Thoracic aorta (tissue), 2 donors: ENCODE measurements around the gene ADAMTS2. TPM values are rescaled to one million over a fixed set of nuclear protein-coding genes. Genes with fewer than 3 reads are reported as not detected.

ENCODE experiments used
- ATAC-seq: fragments of 150-250 bp; one replicate; pipeline ENCODE4 v1.8.0; 2017; ENCODE audit warnings: low read depth; ENCODE audit not compliant: insufficient number of reproducible peaks, low FRiP score
- DNase-seq: peaks from one replicate; pipeline ENCODE4 v3.0.0-alpha.2; 2020; ENCODE audit warnings: low spot score
- H3K27ac ChIP-seq, 2 donors: fragments of 200-600 bp; sonication (generic); 1 replicate in 1 of 2; 2 replicates in 1 of 2; pipeline ENCODE4 v1.5.1; 2016; ENCODE audit warnings: mild to moderate bottlenecking in 2 of 2, moderate library complexity in 2 of 2
- H3K27me3 ChIP-seq: fragments of 200-600 bp; sonication (generic); replicated peaks from 2 replicates; pipeline ENCODE4 v1.6.0; 2016; ENCODE audit warnings: mild to moderate bottlenecking; ENCODE audit not compliant: insufficient read depth
- H3K36me3 ChIP-seq: fragments of 200-600 bp; sonication (generic); one replicate; pipeline ENCODE4 v1.5.1; 2016
- H3K4me1 ChIP-seq, 2 donors: fragments of 200-600 bp; sonication (generic); 1 replicate in 1 of 2; 2 replicates in 1 of 2; pipeline versions ENCODE4 v1.5.1 to v1.6.0; 2016; ENCODE audit warnings: low read depth in 2 of 2, mild to moderate bottlenecking in 1 of 2; ENCODE audit not compliant: control insufficient read depth in 1 of 2
- H3K4me3 ChIP-seq: fragments of 200-600 bp; sonication (generic); 2 replicates; pipeline ENCODE4 v1.5.1; 2016; ENCODE audit warnings: mild to moderate bottlenecking
- H3K9me3 ChIP-seq: fragments of 200-600 bp; sonication (generic); 2 replicates; pipeline ENCODE4 v1.5.1; 2016
- total RNA-seq, 2 donors: library from RNA; depleted of rRNA; stranded (reverse); fragments of >200 nt; gene quantifications; one replicate each; pipeline versions ENCODE4 v1.1.0 to v1.2.3, GENCODE V29; 2016
- TF ChIP-seq, protein P1 (sequence below): fragments of 200-600 bp; sonication (generic); IDR thresholded peaks from one replicate; pipeline ENCODE4 v1.5.1; 2019; ENCODE audit warnings: antibody characterized with exemption

The ADAMTS2 gene
- total RNA-seq, 2 donors from 2014 or later, result 34.4 to 60.7 TPM

- H3K27me3 ChIP-seq, result no peaks in the 10 kb centered on the region
- H3K36me3 ChIP-seq, result no peaks in the 10 kb centered on the region
- H3K27ac ChIP-seq, result no peak overlapping the region
- no peak overlapping the region for H3K4me3 ChIP-seq
- DNase-seq, result no peak
- TF ChIP-seq, protein P1, sequence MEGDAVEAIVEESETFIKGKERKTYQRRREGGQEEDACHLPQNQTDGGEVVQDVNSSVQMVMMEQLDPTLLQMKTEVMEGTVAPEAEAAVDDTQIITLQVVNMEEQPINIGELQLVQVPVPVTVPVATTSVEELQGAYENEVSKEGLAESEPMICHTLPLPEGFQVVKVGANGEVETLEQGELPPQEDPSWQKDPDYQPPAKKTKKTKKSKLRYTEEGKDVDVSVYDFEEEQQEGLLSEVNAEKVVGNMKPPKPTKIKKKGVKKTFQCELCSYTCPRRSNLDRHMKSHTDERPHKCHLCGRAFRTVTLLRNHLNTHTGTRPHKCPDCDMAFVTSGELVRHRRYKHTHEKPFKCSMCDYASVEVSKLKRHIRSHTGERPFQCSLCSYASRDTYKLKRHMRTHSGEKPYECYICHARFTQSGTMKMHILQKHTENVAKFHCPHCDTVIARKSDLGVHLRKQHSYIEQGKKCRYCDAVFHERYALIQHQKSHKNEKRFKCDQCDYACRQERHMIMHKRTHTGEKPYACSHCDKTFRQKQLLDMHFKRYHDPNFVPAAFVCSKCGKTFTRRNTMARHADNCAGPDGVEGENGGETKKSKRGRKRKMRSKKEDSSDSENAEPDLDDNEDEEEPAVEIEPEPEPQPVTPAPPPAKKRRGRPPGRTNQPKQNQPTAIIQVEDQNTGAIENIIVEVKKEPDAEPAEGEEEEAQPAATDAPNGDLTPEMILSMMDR, result no peak
- peaks cover 0 to 4% of the 10 kb centered on the region in 2 donors for H3K4me1 ChIP-seq
- no peak for ATAC-seq
- no peaks in the 10 kb centered on the region for H3K9me3 ChIP-seq
Measured at GRCh38 chr5:179331591-179332375, 13.5 kb downstream of the ADAMTS2 start.

GRCh38 chr5:179330186-179330900 is 14.9 kb downstream of the ADAMTS2 start:
- no peaks in the 10 kb centered on the region for H3K36me3 ChIP-seq

GRCh38 chr5:179328291-179328690 is 17.0 kb downstream of the ADAMTS2 start:
- Histone ChIP-seq H3K4me1 (peaks cover 0 to 8% of the 10 kb centered on the region in 2 donors), H3K36me3 (no peaks in the 10 kb centered on the region), H3K27ac (no peak overlapping the region), H3K4me3 (no peak overlapping the region), H3K9me3 (no peaks in the 10 kb centered on the region), H3K27me3 (no peaks in the 10 kb centered on the region)
- no peak for DNase-seq
- TF ChIP-seq, protein P1, result no peak
- no peak for ATAC-seq

More at GRCh38 chr5:179330186-179330900, 14.9 kb downstream of the ADAMTS2 start:
- no peaks in the 10 kb centered on the region for H3K27me3 ChIP-seq
- no peak overlapping the region for H3K27ac ChIP-seq
- no peak overlapping the region for H3K4me3 ChIP-seq
- TF ChIP-seq, protein P1, result no peak
- H3K4me1 ChIP-seq, result peaks cover 0 to 8% of the 10 kb centered on the region in 2 donors
- no peak for ATAC-seq
- H3K9me3 ChIP-seq, result no peaks in the 10 kb centered on the region
- DNase-seq, result no peak

- ATAC-seq, result no peak
- H3K9me3 ChIP-seq, result no peaks in the 10 kb centered on the region
- no peaks in the 10 kb centered on the region for H3K36me3 ChIP-seq
- H3K27ac ChIP-seq, result peak overlapping the region in 1 of 2 donors; percentile 30
- TF ChIP-seq, protein P1, result no peak
- no peak overlapping the region for H3K4me3 ChIP-seq
- H3K4me1 ChIP-seq, result peaks cover 0 to 8% of the 10 kb centered on the region in 2 donors
- no peaks in the 10 kb centered on the region for H3K27me3 ChIP-seq
- no peak for DNase-seq
Measured at GRCh38 chr5:179327021-179327735, 18.1 kb downstream of the ADAMTS2 start.
